Lung (tissue), 12 donors: ENCODE measurements around the gene XRCC6. TPM values are rescaled to one million over a fixed set of nuclear protein-coding genes. Genes with fewer than 3 reads are reported as not detected.
A peak's percentile ranks its signal among the peaks of the same experiment; 100 is the strongest.
"Not testable (repeated sequence)": the region's sequence is repeated elsewhere in the genome, so short reads cannot be mapped to it uniquely, and the experiment has no call there.

Experiments used
- ATAC-seq: fragments of 200-7000 bp; cut with Tn5 transposase; one replicate; pipeline ENCODE4 v1.9.1; 2020; ENCODE audit warnings: moderate number of reproducible peaks; ENCODE audit not compliant: insufficient read depth, low FRiP score
- DNase-seq, 3 donors: peaks; one replicate each; pipeline ENCODE4 v3.0.0-alpha.2; 2013 to 2017
- H3K27ac ChIP-seq, 2 donors: one replicate each; pipeline ENCODE4 v1.5.1; 2013; ENCODE audit warnings: mild to moderate bottlenecking in 2 of 2, moderate library complexity in 2 of 2, control low read depth in 1 of 2, inconsistent platforms in 1 of 2, low read depth in 1 of 2, low read length in 1 of 2
- H3K27me3 ChIP-seq, 3 donors: one replicate each; pipeline ENCODE4 v1.5.1; 2013; ENCODE audit warnings: low read length in 2 of 3; ENCODE audit not compliant: control insufficient read depth in 3 of 3, insufficient read depth in 3 of 3
- H3K36me3 ChIP-seq, 4 donors: one replicate each; pipeline ENCODE4 v1.5.1; 2013; ENCODE audit warnings: low read length in 4 of 4, mild to moderate bottlenecking in 1 of 4, moderate library complexity in 1 of 4; ENCODE audit not compliant: control insufficient read depth in 4 of 4, insufficient read depth in 4 of 4
- H3K4me1 ChIP-seq, 5 donors: one replicate each; pipeline ENCODE4 v1.5.1; 2013; ENCODE audit warnings: low read length in 5 of 5, mild to moderate bottlenecking in 2 of 5, moderate library complexity in 1 of 5; ENCODE audit not compliant: control insufficient read depth in 5 of 5, insufficient read depth in 5 of 5
- H3K4me3 ChIP-seq: one replicate; pipeline ENCODE4 v1.5.1; 2013; ENCODE audit warnings: mild to moderate bottlenecking, control low read depth, moderate library complexity
- H3K9ac ChIP-seq, 2 donors: one replicate each; pipeline ENCODE4 v1.5.1; 2013; ENCODE audit warnings: low read length in 2 of 2, control low read depth in 1 of 2; ENCODE audit not compliant: insufficient read depth in 1 of 2
- H3K9me3 ChIP-seq, 4 donors: one replicate each; pipeline ENCODE4 v1.5.1; 2013; ENCODE audit warnings: low read length in 3 of 4, mild to moderate bottlenecking in 1 of 4, moderate library complexity in 1 of 4; ENCODE audit not compliant: control insufficient read depth in 4 of 4, insufficient read depth in 3 of 4
- WGBS, 2 donors: extraction: QIAGEN DNeasy Blood & Tissue Kit; methylation state at CpG; one replicate each; pipeline ENCODE4 v1.1.7; 2013; 5-methylcytosine and 5-hydroxymethylcytosine counted together
- polyA plus RNA-seq, 2 donors: library from polyadenylated mRNA; stranded (reverse); fragments of 200-250 nt; gene quantifications; one replicate each; pipeline ENCODE4 v1.2.1, GENCODE V29; 2013
- total RNA-seq, 2 donors: library from RNA; depleted of rRNA in 1 of 2; stranded (reverse); fragments of >200 nt in 1 of 2; gene quantifications; one replicate each; pipeline ENCODE4 v1.2.1, GENCODE V29; 2014 to 2021
- TF ChIP-seq, protein P1 (sequence below): IDR thresholded peaks from 2 replicates; pipeline ENCODE4 v1.5.1; 2012; ENCODE audit warnings: mild to moderate bottlenecking; ENCODE audit errors: control extremely low read depth, extremely low read depth
- donor health status: control.
- donor health status: control.
- donor health status: Bipolar disorder and iron deficiency.
- donor health status: healthy.
- donor health status: DM: yes; HTN: yes; CAD: no.

XRCC6 gene
- total and polyA plus RNA-seq, 4 donors, result 149 to 235 (median 194) TPM

DNA sequence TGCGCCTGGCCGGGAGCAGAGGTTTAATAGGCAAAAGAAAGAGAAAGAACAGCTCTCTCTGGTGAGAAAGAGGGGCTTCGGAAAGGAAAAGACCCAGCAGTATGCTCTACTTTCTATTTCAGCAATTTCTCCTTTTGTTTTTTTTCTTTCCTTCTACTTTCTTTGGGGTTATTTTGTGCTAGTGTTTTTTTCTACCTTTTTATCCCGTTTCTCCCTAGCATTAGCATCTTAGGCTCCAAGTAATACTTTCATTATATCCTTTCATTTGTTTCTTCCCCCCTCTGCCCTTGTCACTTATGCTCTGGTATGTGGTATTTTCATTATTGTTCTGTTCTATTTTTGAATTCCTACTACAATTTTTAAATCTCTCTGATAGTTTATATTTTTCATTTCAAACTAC is 63.1 kb downstream of the XRCC6 start:
- no peak for DNase-seq
- Histone ChIP-seq H3K9ac (no peak overlapping the region), H3K4me1 (peaks cover 1 to 8% (median 4%) of the 10 kb centered on the region in 5 donors), H3K4me3 (no peak overlapping the region), H3K27me3 (no peaks in the 10 kb centered on the region), H3K9me3 (no peaks in the 10 kb centered on the region), H3K36me3 (peaks cover 0 to 5% (median 3%) of the 10 kb centered on the region in 4 donors), H3K27ac (no peak overlapping the region)
- ATAC-seq, result no peak
- WGBS, 2 donors, result 82 to 94% methylated on average over 4 of the region's 4 CpGs
- TF ChIP-seq, protein P1, sequence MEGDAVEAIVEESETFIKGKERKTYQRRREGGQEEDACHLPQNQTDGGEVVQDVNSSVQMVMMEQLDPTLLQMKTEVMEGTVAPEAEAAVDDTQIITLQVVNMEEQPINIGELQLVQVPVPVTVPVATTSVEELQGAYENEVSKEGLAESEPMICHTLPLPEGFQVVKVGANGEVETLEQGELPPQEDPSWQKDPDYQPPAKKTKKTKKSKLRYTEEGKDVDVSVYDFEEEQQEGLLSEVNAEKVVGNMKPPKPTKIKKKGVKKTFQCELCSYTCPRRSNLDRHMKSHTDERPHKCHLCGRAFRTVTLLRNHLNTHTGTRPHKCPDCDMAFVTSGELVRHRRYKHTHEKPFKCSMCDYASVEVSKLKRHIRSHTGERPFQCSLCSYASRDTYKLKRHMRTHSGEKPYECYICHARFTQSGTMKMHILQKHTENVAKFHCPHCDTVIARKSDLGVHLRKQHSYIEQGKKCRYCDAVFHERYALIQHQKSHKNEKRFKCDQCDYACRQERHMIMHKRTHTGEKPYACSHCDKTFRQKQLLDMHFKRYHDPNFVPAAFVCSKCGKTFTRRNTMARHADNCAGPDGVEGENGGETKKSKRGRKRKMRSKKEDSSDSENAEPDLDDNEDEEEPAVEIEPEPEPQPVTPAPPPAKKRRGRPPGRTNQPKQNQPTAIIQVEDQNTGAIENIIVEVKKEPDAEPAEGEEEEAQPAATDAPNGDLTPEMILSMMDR, result no peak

DNA sequence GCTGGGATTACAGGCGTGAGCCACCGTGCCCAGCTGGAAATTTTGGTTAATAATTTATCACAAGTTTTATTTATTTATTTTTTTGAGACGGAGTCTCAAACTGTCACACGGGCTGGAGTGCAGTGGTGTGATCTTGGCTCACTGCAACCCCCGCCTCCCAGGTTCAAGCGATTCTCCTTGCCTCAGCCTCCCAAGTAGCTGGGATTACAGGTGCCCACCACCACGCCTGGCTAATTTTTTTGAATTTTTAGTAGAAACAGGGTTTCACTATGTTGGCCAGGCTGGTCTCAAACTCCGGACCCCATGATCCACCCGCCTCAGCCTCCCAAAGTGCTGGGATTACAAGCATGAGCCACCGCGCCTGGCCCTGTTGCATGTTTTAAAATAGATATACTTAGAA is 65.8 kb downstream of the XRCC6 start:
- not testable (repeated sequence) for H3K9me3 ChIP-seq, H3K4me3 ChIP-seq, DNase-seq, H3K4me1 ChIP-seq, H3K27me3 ChIP-seq, H3K27ac ChIP-seq, ATAC-seq, H3K9ac ChIP-seq, H3K36me3 ChIP-seq
- 93 to 95% methylated on average over 11 of the region's 11 CpGs for WGBS, 2 donors

DNA sequence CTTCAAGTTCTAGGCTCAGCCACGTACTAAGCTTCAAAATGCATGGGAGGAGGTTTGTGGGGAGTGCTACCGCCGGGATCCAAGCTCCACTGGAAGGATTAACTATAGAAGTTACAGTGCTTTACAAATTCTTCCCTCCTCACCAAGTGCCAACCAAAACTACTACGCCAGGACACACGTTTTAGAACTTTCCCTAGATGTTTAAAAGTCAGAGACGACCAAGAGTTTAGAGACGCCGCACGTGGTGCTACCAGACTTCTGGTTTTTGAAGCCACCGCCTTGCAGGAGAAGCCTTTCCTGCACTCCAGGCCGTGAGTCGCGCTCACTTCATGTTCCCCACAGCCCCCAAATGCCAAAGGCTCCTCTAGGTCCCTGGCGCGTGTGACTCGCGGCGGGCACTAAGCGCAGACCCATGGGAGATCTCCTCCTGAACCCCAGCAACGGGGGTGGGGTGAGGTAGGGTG is 66.8 kb downstream of the XRCC6 start:
- no peaks in the 10 kb centered on the region for H3K9me3 ChIP-seq
- peak overlapping the region; percentile 77 to 85 for H3K9ac ChIP-seq
- peak overlapping the region; percentile 93 to 95 for H3K27ac ChIP-seq
- peak overlapping the region; percentile 70 for H3K4me3 ChIP-seq
- H3K36me3 ChIP-seq, result no peaks in the 10 kb centered on the region
- H3K4me1 ChIP-seq, result peaks cover 0 to 8% (median 4%) of the 10 kb centered on the region in 5 donors
- no peaks in the 10 kb centered on the region for H3K27me3 ChIP-seq
- WGBS, 2 donors, result 1% methylated on average over 20 of the region's 20 CpGs
- ATAC-seq, result peak; percentile 29
- TF ChIP-seq, protein P1, result no peak
- DNase-seq, result peak; percentile 33 to 47 (median 46)

DNA sequence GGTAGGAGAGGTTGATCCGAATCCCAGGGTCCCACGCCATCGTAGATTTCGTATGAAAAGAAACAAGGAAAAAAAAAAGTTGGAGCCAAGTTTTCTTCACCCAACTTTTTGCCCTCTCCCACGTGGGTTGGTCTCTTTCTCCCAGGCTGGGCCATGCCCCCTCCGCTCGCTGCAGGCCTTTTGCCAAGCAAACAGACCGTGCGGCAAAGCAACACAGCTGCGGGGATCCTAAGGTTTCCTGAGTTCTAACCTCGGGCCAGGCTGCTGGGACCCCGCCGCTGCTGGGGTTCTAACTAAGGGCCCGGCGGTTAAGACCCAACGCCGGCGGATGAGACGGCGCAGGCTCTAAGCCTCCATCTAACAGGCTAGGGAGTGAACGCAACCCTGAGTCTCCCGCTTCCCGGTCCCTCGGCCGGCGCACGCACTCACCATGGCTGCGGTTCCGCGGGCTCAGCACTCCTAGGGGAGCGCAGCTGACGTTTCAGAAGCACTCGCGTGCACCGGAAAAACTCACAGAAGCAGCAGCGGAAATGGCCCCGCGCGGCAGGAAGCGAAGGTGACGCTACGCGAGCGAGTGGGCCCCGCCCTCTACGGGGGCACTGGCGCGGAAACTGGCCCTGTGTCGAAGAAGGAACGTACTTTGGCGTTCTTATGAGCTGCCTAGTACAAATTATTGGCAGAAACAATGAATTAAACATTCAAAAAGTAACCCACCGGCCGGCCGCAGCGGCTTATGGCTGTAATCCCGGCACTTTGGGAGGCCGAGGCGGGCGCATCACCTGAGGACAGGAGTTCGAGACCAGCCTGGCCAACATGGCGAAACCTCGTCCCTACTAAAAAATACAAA is 67.5 kb downstream of the XRCC6 start, which contains the start of gene SNU13:
Gene SNU13 (minus strand): TSS at position 503 of the 847 bp plus-strand sequence. CDS start 71 bp downstream, at position 432.
- Histone ChIP-seq H3K27me3 (no peaks in the 10 kb centered on the region), H3K4me3 (peak within 1 kb of the TSS; percentile 70), H3K9ac (peak within 1 kb of the TSS; percentile 77 to 85), H3K9me3 (no peaks in the 10 kb centered on the region), H3K27ac (peak within 1 kb of the TSS; percentile 93 to 95), H3K4me1 (peaks cover 0 to 8% (median 4%) of the 10 kb centered on the region in 5 donors), H3K36me3 (peaks cover 0 to 3% (median 0%) of the 10 kb centered on the region in 4 donors)
- TF ChIP-seq, protein P1, result peak; percentile 3
- ATAC-seq (peak; percentile 96), DNase-seq (peak; percentile 93 to 96 (median 96))
- 1% methylated on average over 62 of the region's 62 CpGs for WGBS, 2 donors
